Measurements from ENCODE around the gene BBOX1.

Gene BBOX1

GRCh38 chr11:27025312-27025955 lies 15.2 kb upstream of the BBOX1 start:
- no peak for DNase-seq (ENCODE audit: low spot score)

GRCh38 chr11:27025957-27026733 lies 14.5 kb upstream of the BBOX1 start:
- DNase-seq (ENCODE audit: low spot score), result no peak

- DNase-seq (ENCODE audit: low spot score), result peak; percentile 62
Measured at GRCh38 chr11:27028561-27028965, 12.1 kb upstream of the BBOX1 start.

GRCh38 chr11:27029966-27030365 lies 10.6 kb upstream of the BBOX1 start:
- DNase-seq (ENCODE audit: low spot score), result no peak

- DNase-seq (ENCODE audit: low spot score), result no peak
Measured at GRCh38 chr11:27031754-27032153, 8.9 kb upstream of the BBOX1 start.

GRCh38 chr11:27039873-27040272 lies 742 bp upstream of the BBOX1 start:
- DNase-seq (ENCODE audit: low spot score), result no peak

GRCh38 chr11:27041141-27041899 lies 705 bp downstream of the BBOX1 start:
- no peak for DNase-seq (ENCODE audit: low spot score)

- DNase-seq (ENCODE audit: low spot score), result no peak
Measured at GRCh38 chr11:27046956-27047355, 6.3 kb downstream of the BBOX1 start.

- DNase-seq (ENCODE audit: low spot score), result no peak
Measured at GRCh38 chr11:27052668-27053067, 12.1 kb downstream of the BBOX1 start.

- DNase-seq (ENCODE audit: low spot score), result no peak
Measured at GRCh38 chr11:27055065-27055682, 14.6 kb downstream of the BBOX1 start.

- no peak for DNase-seq (ENCODE audit: low spot score)
Measured at GRCh38 chr11:27057091-27057780, 16.6 kb downstream of the BBOX1 start.

GRCh38 chr11:27058456-27058855 lies 17.8 kb downstream of the BBOX1 start:
- DNase-seq (ENCODE audit: low spot score), result no peak

- no peak for DNase-seq (ENCODE audit: low spot score)
Measured at GRCh38 chr11:27059431-27059830, 18.8 kb downstream of the BBOX1 start.

GRCh38 chr11:27060816-27061460 lies 20.3 kb downstream of the BBOX1 start:
- no peak for DNase-seq (ENCODE audit: low spot score)

GRCh38 chr11:27061461-27061821 lies 20.8 kb downstream of the BBOX1 start:
- no peak for DNase-seq (ENCODE audit: low spot score)

- DNase-seq (ENCODE audit: low spot score), result peak; percentile 27
Measured at GRCh38 chr11:27064086-27064485, 23.5 kb downstream of the BBOX1 start.

- DNase-seq (ENCODE audit: low spot score), result peak; percentile 6
Measured at GRCh38 chr11:27075192-27075591, 34.6 kb downstream of the BBOX1 start.

GRCh38 chr11:27075655-27076054 lies 35.0 kb downstream of the BBOX1 start:
- DNase-seq (ENCODE audit: low spot score), result no peak

- DNase-seq (ENCODE audit: low spot score), result no peak
Measured at GRCh38 chr11:27076121-27076589, 35.5 kb downstream of the BBOX1 start.

GRCh38 chr11:27081056-27081455 lies 40.4 kb downstream of the BBOX1 start:
- DNase-seq (ENCODE audit: low spot score), result no peak

GRCh38 chr11:27083241-27083640 lies 42.6 kb downstream of the BBOX1 start:
- no peak for DNase-seq (ENCODE audit: low spot score)

Measured in GM03348 (cell line).